OCI-LY3 (cell line): ENCODE results near the gene SEC23B.

Experiments
- H2AFZ ChIP-seq: fragments of 200-600, 300-600 bp; shearing (Covaris generic); 2 replicates; pipeline ENCODE4 v1.6.0; 2014; ENCODE audit warnings: antibody characterized with exemption, low read depth, low read length
- H3K27ac ChIP-seq: fragments of 200-600, 300-600 bp; sonication (generic); 2 replicates; pipeline ENCODE4 v1.5.1; 2014; ENCODE audit warnings: mild to moderate bottlenecking, low read length, moderate library complexity, mixed read lengths
- H3K27me3 ChIP-seq: fragments of 200-600, 300-600 bp; sonication (generic); 2 replicates; pipeline ENCODE4 v1.6.1; 2014; ENCODE audit warnings: low read depth, low read length, mixed read lengths
- H3K36me3 ChIP-seq: fragments of 200-600, 300-600 bp; sonication (generic); replicated peaks from 2 replicates; pipeline ENCODE3; 2014; ENCODE audit warnings: low read depth, low read length, mixed read lengths
- H3K4me1 ChIP-seq: fragments of 300-600, 200-600 bp; sonication (generic); 2 replicates; pipeline ENCODE4 v1.6.1; 2014; ENCODE audit warnings: low read length, mixed read lengths
- H3K4me2 ChIP-seq: fragments of 200-600, 300-600 bp; sonication (generic); 2 replicates; pipeline ENCODE4 v1.6.1; 2014; ENCODE audit warnings: low read length, mixed read lengths
- H3K4me3 ChIP-seq: fragments of 300-600, 200-600 bp; sonication (generic); 2 replicates; pipeline ENCODE4 v1.5.1; 2014; ENCODE audit warnings: antibody characterized with exemption, mild to moderate bottlenecking, low read length, moderate library complexity
- H3K79me2 ChIP-seq: fragments of 300-600, 200-600 bp; shearing (Covaris generic); 2 replicates; pipeline ENCODE4 v1.6.1; 2014; ENCODE audit warnings: mild to moderate bottlenecking, low read length, mixed read lengths
- H3K9ac ChIP-seq: fragments of 300-600, 200-600 bp; shearing (Covaris generic); 2 replicates; pipeline ENCODE4 v1.6.0; 2014; ENCODE audit warnings: mild to moderate bottlenecking, low read length, moderate library complexity
- H3K9me3 ChIP-seq: fragments of 200-600, 300-600 bp; shearing (Covaris generic); 2 replicates; pipeline ENCODE4 v1.6.1; 2014; ENCODE audit warnings: low read length, mixed read lengths; ENCODE audit not compliant: insufficient read depth
- H4K20me1 ChIP-seq: fragments of 200-600, 300-600 bp; sonication (generic); 2 replicates; pipeline ENCODE4 v1.6.1; 2016; ENCODE audit warnings: low read length, mixed read lengths; ENCODE audit not compliant: insufficient read depth
- CTCF ChIP-seq: fragments of 200-600, 300-600 bp; sonication (generic); IDR thresholded peaks from 2 replicates; pipeline ENCODE4 v1.5.1; 2014; ENCODE audit warnings: antibody characterized with exemption, low read length, low read depth
- EZH2phosphoT487 ChIP-seq: fragments of 200-600 bp; shearing (Covaris generic); IDR thresholded peaks from 2 replicates; pipeline ENCODE4 v1.6.1; 2018; ENCODE audit warnings: antibody characterized with exemption, mixed run types, low read depth

SEC23B gene

GRCh38 chr20:18585134-18585533 is 77.4 kb downstream of the SEC23B start:
- Histone ChIP-seq H4K20me1 (no peaks in the 10 kb centered on the region), H3K4me3 (no peak overlapping the region), H3K27me3 (0 out of 2 replicates have a peak, but pooled peaks cover 3% of the 10 kb centered on the region), H3K79me2 (peaks cover 16% of the 10 kb centered on the region), H3K9me3 (no peaks in the 10 kb centered on the region), H3K4me1 (peaks cover 8% of the 10 kb centered on the region), H3K36me3 (no peaks in the 10 kb centered on the region), H3K9ac (no peak overlapping the region), H2AFZ (no peak overlapping the region), H3K4me2 (no peak overlapping the region), H3K27ac (no peak overlapping the region)
- TF ChIP-seq EZH2phosphoT487 (no peak), CTCF (no peak)

GRCh38 chr20:18587665-18588573 is 80.2 kb downstream of the SEC23B start, which contains the start of gene DTD1:
Gene DTD1, plus strand, starts transcription at chr20:18588054. Its CDS starts 19 bp downstream, at chr20:18588073.
- Histone ChIP-seq H3K9ac (peak within 1 kb of the TSS; percentile 80), H3K4me1 (peaks cover 8% of the 10 kb centered on the region), H3K27ac (no peak within 1 kb of the TSS), H3K4me3 (peak within 1 kb of the TSS; percentile 94), H3K9me3 (no peaks in the 10 kb centered on the region), H3K27me3 (0 out of 2 replicates have a peak, but pooled peaks cover 3% of the 10 kb centered on the region), H4K20me1 (no peaks in the 10 kb centered on the region), H3K4me2 (peak within 1 kb of the TSS; percentile 98), H3K36me3 (no peaks in the 10 kb centered on the region), H3K79me2 (peaks cover 18% of the 10 kb centered on the region), H2AFZ (peak within 1 kb of the TSS; percentile 94)
- TF ChIP-seq CTCF (peak; percentile 74), EZH2phosphoT487 (no peak)

GRCh38 chr20:18588574-18588933 is 80.8 kb downstream of the SEC23B start:
- Histone ChIP-seq H2AFZ (peak overlapping the region; percentile 94), H3K4me3 (peak overlapping the region; percentile 94), H3K27ac (no peak overlapping the region), H3K9me3 (no peaks in the 10 kb centered on the region), H3K4me1 (peaks cover 8% of the 10 kb centered on the region), H3K79me2 (peaks cover 18% of the 10 kb centered on the region), H4K20me1 (no peaks in the 10 kb centered on the region), H3K9ac (peak overlapping the region; percentile 80), H3K4me2 (peak overlapping the region; percentile 98), H3K27me3 (0 out of 2 replicates have a peak, but pooled peaks cover 3% of the 10 kb centered on the region), H3K36me3 (no peaks in the 10 kb centered on the region)
- peak; percentile 23; the same call in 1 of the 2 replicates for TF ChIP-seq CTCF
- TF ChIP-seq EZH2phosphoT487 = no peak

- Histone ChIP-seq H3K4me2 (no peak overlapping the region), H3K27ac (no peak overlapping the region), H2AFZ (no peak overlapping the region), H3K9ac (no peak overlapping the region), H4K20me1 (no peaks in the 10 kb centered on the region), H3K79me2 (peaks cover 18% of the 10 kb centered on the region), H3K9me3 (no peaks in the 10 kb centered on the region), H3K36me3 (no peaks in the 10 kb centered on the region), H3K27me3 (no peaks in the 10 kb centered on the region), H3K4me3 (no peak overlapping the region), H3K4me1 (peaks cover 8% of the 10 kb centered on the region)
- TF ChIP-seq CTCF (no peak), EZH2phosphoT487 (no peak)
Measured at GRCh38 chr20:18589941-18590674, 82.4 kb downstream of the SEC23B start.
